B cell (primary cell): ENCODE results near the gene RING1.

Experiments used
- CTCF ChIP-seq: fragments of 200-600 bp; IDR thresholded peaks from one replicate; pipeline ENCODE4 v1.8.0; 2022; ENCODE audit warnings: antibody characterized with exemption, mild to moderate bottlenecking
- EZH2 ChIP-seq: IDR thresholded peaks from 2 replicates; pipeline ENCODE4 v1.6.1; 2012; ENCODE audit warnings: borderline replicate concordance, low read depth, mild to moderate bottlenecking, moderate library complexity, low read length; ENCODE audit not compliant: insufficient read depth, poor library complexity, severe bottlenecking

GRCh38 chr6:33192105-33192646 lies 16.1 kb upstream of the RING1 start, which contains the start of gene COL11A2:
- TF ChIP-seq CTCF (no peak), EZH2 (no peak)
